OCI-LY1 (cell line): Measurements from ENCODE around the gene NCAPD2.
"Not testable (repeated sequence)": the region's sequence is repeated elsewhere in the genome, so short reads cannot be mapped to it uniquely, and the experiment has no call there.

Experiments
- H2AFZ ChIP-seq: fragments of 200-600 bp; sonication (generic), shearing (Covaris generic); 2 replicates; pipeline ENCODE4 v1.6.0; 2014; ENCODE audit warnings: antibody characterized with exemption, mild to moderate bottlenecking, low read length
- H3F3A ChIP-seq: fragments of 200-600 bp; sonication (generic), shearing (Covaris generic); 2 replicates; pipeline ENCODE4 v1.6.0; 2014; ENCODE audit warnings: mild to moderate bottlenecking, antibody characterized with exemption, low read length, moderate library complexity; ENCODE audit not compliant: insufficient read depth
- H3K27ac ChIP-seq: fragments of 200-600 bp; sonication (generic); 2 replicates; pipeline ENCODE4 v1.5.1; 2014; ENCODE audit warnings: low read length, mixed run types, mild to moderate bottlenecking, low read depth; ENCODE audit not compliant: poor library complexity, severe bottlenecking
- H3K27me3 ChIP-seq: fragments of 200-600 bp; sonication (generic); 2 replicates; pipeline ENCODE4 v1.6.0; 2014; ENCODE audit warnings: antibody characterized with exemption, mild to moderate bottlenecking, low read length, moderate library complexity; ENCODE audit not compliant: insufficient read depth
- H3K36me3 ChIP-seq: fragments of 200-600 bp; sonication (generic); 2 replicates; pipeline ENCODE4 v1.6.1; 2014; ENCODE audit warnings: mild to moderate bottlenecking, antibody characterized with exemption, low read length, moderate library complexity, mixed read lengths; ENCODE audit not compliant: insufficient read depth
- H3K4me1 ChIP-seq: fragments of 200-600 bp; sonication (generic); 2 replicates; pipeline ENCODE4 v1.5.1; 2014; ENCODE audit warnings: mild to moderate bottlenecking, low read length, moderate library complexity; ENCODE audit not compliant: insufficient read depth, severe bottlenecking
- H3K4me2 ChIP-seq: fragments of 200-600 bp; sonication (generic), shearing (Covaris generic); 2 replicates; pipeline ENCODE4 v1.6.1; 2014; ENCODE audit warnings: low read length
- H3K4me3 ChIP-seq: fragments of 200-600 bp; sonication (generic); 2 replicates; pipeline ENCODE4 v1.5.1; 2014; ENCODE audit warnings: low read length, low read depth, mild to moderate bottlenecking, mixed read lengths; ENCODE audit not compliant: poor library complexity, severe bottlenecking
- H3K79me2 ChIP-seq: fragments of 200-600 bp; shearing (Covaris generic); 2 replicates; pipeline ENCODE4 v1.6.1; 2016; ENCODE audit warnings: mixed run types, low read length, mixed read lengths; ENCODE audit not compliant: insufficient read depth
- H3K9ac ChIP-seq: fragments of 200-600 bp; sonication (generic), shearing (Covaris generic); 2 replicates; pipeline ENCODE4 v1.6.1; 2014; ENCODE audit warnings: mild to moderate bottlenecking, low read length, mixed read lengths
- H3K9me2 ChIP-seq: fragments of 200-600 bp; sonication (generic), shearing (Covaris generic); 2 replicates; pipeline ENCODE4 v1.6.1; 2014; ENCODE audit warnings: low read depth, mild to moderate bottlenecking, low read length, mixed read lengths
- H3K9me3 ChIP-seq: fragments of 200-600 bp; shearing (Covaris generic); 2 replicates; pipeline ENCODE4 v1.6.1; 2014; ENCODE audit warnings: low read length, mixed read lengths
- H4K20me1 ChIP-seq: fragments of 200-600 bp; sonication (generic), shearing (Covaris generic); 2 replicates; pipeline ENCODE4 v1.6.0; 2016; ENCODE audit warnings: mild to moderate bottlenecking, low read length; ENCODE audit not compliant: insufficient read depth
- CTCF ChIP-seq: fragments of 200-600 bp; sonication (generic), shearing (Covaris generic); IDR thresholded peaks from 2 replicates; pipeline ENCODE4 v1.5.1; 2017; ENCODE audit warnings: mild to moderate bottlenecking, antibody characterized with exemption, low read length, moderate library complexity, mixed read lengths
- EZH2 ChIP-seq: fragments of 200-600 bp; sonication (generic), shearing (Covaris generic); IDR thresholded peaks from 2 replicates; pipeline ENCODE4 v1.8.0; 2017; ENCODE audit warnings: borderline replicate concordance, mixed run types, mild to moderate bottlenecking, antibody characterized with exemption, low read length, moderate library complexity, mixed read lengths

The NCAPD2 gene

DNA sequence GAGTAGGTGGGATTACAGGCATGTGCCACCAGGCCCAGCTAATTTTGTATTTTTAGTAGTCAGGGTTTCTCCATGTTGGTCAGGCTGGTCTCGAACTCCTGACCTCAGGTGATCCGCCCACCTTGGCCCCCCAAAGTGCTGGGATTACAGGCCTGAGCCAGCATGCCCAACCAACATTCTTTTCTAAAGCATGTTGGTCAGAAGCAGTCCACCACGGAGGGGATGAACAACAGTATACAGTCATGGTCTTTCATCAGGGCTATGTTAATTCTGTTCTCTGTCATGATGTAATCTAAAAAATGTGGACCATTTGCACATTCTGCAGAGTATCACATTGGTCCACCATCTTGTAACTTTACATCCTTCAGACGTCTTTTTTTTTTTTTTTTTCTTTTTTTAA, 4.5 kb upstream of the NCAPD2 start:
- Histone ChIP-seq H3K9ac (no peak overlapping the region), H3K79me2 (peaks cover 10% of the 10 kb centered on the region), H3K27ac (no peak overlapping the region), H2AFZ (no peak overlapping the region), H3K4me3 (no peak overlapping the region), H4K20me1 (no peaks in the 10 kb centered on the region), H3K9me2 (no peaks in the 10 kb centered on the region), H3K4me2 (no peak overlapping the region), H3F3A (no peaks in the 10 kb centered on the region), H3K9me3 (no peaks in the 10 kb centered on the region), H3K4me1 (peaks cover 11% of the 10 kb centered on the region), H3K36me3 (peaks cover 15% of the 10 kb centered on the region), H3K27me3 (no peaks in the 10 kb centered on the region)
- no peak for TF ChIP-seq CTCF
- TF ChIP-seq EZH2 = no peak

- not testable (repeated sequence) for H3K4me2 ChIP-seq, H3K9ac ChIP-seq, H3K4me3 ChIP-seq, H3K9me2 ChIP-seq, H3K9me3 ChIP-seq, H4K20me1 ChIP-seq, H2AFZ ChIP-seq, H3F3A ChIP-seq, H3K27me3 ChIP-seq, H3K27ac ChIP-seq
- Histone ChIP-seq H3K36me3 (peaks cover 23% of the 10 kb centered on the region), H3K4me1 (peaks cover 22% of the 10 kb centered on the region), H3K79me2 (peaks cover 22% of the 10 kb centered on the region)
These were observed 3.2 kb upstream of the NCAPD2 start for GRCh38 chr12:6490673-6491072.

GRCh38 chr12:6492838-6493496, 935 bp upstream of the NCAPD2 start, which contains the start of gene MRPL51:
MRPL51 (minus strand) TSS chr12:6493262; CDS start chr12:6493136, 126 bp downstream.
- Histone ChIP-seq H3K9ac (peak within 1 kb of the TSS; percentile 96), H3K9me3 (no peaks in the 10 kb centered on the region), H3K9me2 (no peaks in the 10 kb centered on the region), H4K20me1 (no peaks in the 10 kb centered on the region), H3K4me2 (peak within 1 kb of the TSS; percentile 79), H3K27me3 (no peaks in the 10 kb centered on the region), H2AFZ (no peak within 1 kb of the TSS), H3K4me3 (peak within 1 kb of the TSS; percentile 94), H3K79me2 (peaks cover 29% of the 10 kb centered on the region), H3K27ac (peak within 1 kb of the TSS; percentile 96), H3K4me1 (peaks cover 37% of the 10 kb centered on the region), H3F3A (no peaks in the 10 kb centered on the region), H3K36me3 (peaks cover 45% of the 10 kb centered on the region)
- no peak for TF ChIP-seq CTCF
- no peak for TF ChIP-seq EZH2

DNA sequence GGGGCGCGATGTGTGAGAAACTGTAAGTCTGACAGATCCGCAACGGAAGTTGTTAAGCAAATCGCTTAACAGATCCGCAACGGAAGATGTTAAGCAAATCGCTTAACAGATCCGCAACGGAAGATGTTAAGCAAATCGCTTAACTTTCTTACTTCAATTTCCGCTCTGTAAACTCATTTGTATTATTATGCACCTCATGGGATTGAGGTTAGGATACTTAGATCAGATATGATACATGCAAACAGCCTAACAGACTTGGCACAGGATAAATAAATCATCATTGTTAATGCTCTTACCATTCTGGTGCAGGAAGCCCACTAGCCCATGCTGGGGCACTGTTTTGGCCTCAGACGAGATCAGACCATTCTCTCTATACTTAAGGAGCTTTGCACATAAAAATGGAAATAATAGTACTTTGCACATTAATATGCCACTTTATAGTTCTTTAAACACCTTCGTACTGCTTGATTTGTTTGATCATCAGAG, 399 bp downstream of the NCAPD2 start:
- H3K4me2 ChIP-seq = peak overlapping the region; percentile 79
- H3K36me3 ChIP-seq = peaks cover 58% of the 10 kb centered on the region
- H2AFZ ChIP-seq = no peak overlapping the region
- H3K27me3 ChIP-seq = no peaks in the 10 kb centered on the region
- peak overlapping the region; percentile 94 for H3K4me3 ChIP-seq
- peaks cover 29% of the 10 kb centered on the region for H3K79me2 ChIP-seq
- TF ChIP-seq CTCF = peak; percentile 40; the same call in 1 of the 2 replicates
- TF ChIP-seq EZH2 = no peak
- H3K9ac ChIP-seq = peak overlapping the region; percentile 95
- H3K4me1 ChIP-seq = peaks cover 37% of the 10 kb centered on the region
- H3K9me2 ChIP-seq = no peaks in the 10 kb centered on the region
- no peaks in the 10 kb centered on the region for H3K9me3 ChIP-seq
- H3F3A ChIP-seq = no peaks in the 10 kb centered on the region
- H4K20me1 ChIP-seq = no peaks in the 10 kb centered on the region
- H3K27ac ChIP-seq = peak overlapping the region; percentile 96
